CD4-positive, alpha-beta T cell (primary cell): ENCODE measurements around the gene PAX4. TPM values are rescaled to one million over a fixed set of nuclear protein-coding genes. Genes with fewer than 3 reads are reported as not detected.

Source experiments
- ATAC-seq: fragments of 200-7000 bp; cut with Tn5 transposase; one replicate; pipeline ENCODE4 v1.10.0; 2022; ENCODE audit warnings: mild to moderate bottlenecking; ENCODE audit not compliant: poor library complexity
- CTCF ChIA-PET: fragments of 350-600 bp; sonication (Branson Sonifier 250); formaldehyde crosslinking; loops from one replicate; lab custom pipeline; 2021; ENCODE audit warnings: antibody characterized with exemption, inconsistent platforms; lab: Charles Lee
- POLR2A ChIA-PET: fragments of 350-600 bp; sonication (Branson Sonifier 250); formaldehyde crosslinking; loops from one replicate; lab custom pipeline; 2021; ENCODE audit warnings: antibody characterized with exemption, inconsistent platforms; lab: Charles Lee
- DNase-seq, 14 experiments: peaks; one replicate each; pipeline ENCODE4 v3.0.0-alpha.2; 2013 to 2020; ENCODE audit warnings: mixed read lengths in 2 of 14
- H3K27ac ChIP-seq, 2 donors: one replicate each; pipeline versions ENCODE4 v1.5.1 to v1.7.0; 2013; ENCODE audit warnings: low read length in 2 of 2, low read depth in 1 of 2, mild to moderate bottlenecking in 1 of 2
- H3K27me3 ChIP-seq, 2 experiments: 1 replicate in 1 of 2; 2 replicates in 1 of 2; pipeline versions ENCODE4 v1.6.1 to v1.7.0; 2013; ENCODE audit warnings: low read length in 2 of 2, control low read depth in 1 of 2, mild to moderate bottlenecking in 1 of 2, moderate library complexity in 1 of 2; ENCODE audit not compliant: insufficient read depth in 2 of 2, control insufficient read depth in 1 of 2
- H3K36me3 ChIP-seq: one replicate; pipeline ENCODE4 v1.6.1; 2013; ENCODE audit warnings: low read length, control low read depth; ENCODE audit not compliant: insufficient read depth
- H3K4me1 ChIP-seq: one replicate; pipeline ENCODE4 v1.6.1; 2013; ENCODE audit warnings: low read length, control low read depth; ENCODE audit not compliant: insufficient read depth
- H3K4me3 ChIP-seq: one replicate; pipeline ENCODE4 v1.5.1; 2013; ENCODE audit warnings: mild to moderate bottlenecking, low read length, moderate library complexity
- H3K9me3 ChIP-seq, 2 experiments: 1 replicate in 1 of 2; 2 replicates in 1 of 2; pipeline versions ENCODE4 v1.6.1 to v1.7.0; 2013; ENCODE audit warnings: low read length in 2 of 2, mild to moderate bottlenecking in 2 of 2, control low read depth in 1 of 2, moderate library complexity in 1 of 2; ENCODE audit not compliant: control insufficient read depth in 1 of 2, insufficient read depth in 1 of 2
- H3K27ac Mint-ChIP-seq: one replicate; pipeline ENCODE4 v1.8.0; 2020; ENCODE audit warnings: mixed read lengths
- H3K27me3 Mint-ChIP-seq: one replicate; pipeline ENCODE4 v1.8.0; 2021; ENCODE audit warnings: mixed read lengths
- H3K36me3 Mint-ChIP-seq: one replicate; pipeline ENCODE4 v1.8.0; 2021; ENCODE audit warnings: low read depth, mixed read lengths
- H3K4me1 Mint-ChIP-seq: one replicate; pipeline ENCODE4 v1.8.0; 2021; ENCODE audit warnings: low read depth, mixed read lengths
- H3K4me3 Mint-ChIP-seq: one replicate; pipeline ENCODE4 v1.8.0; 2020; ENCODE audit warnings: mild to moderate bottlenecking, mixed read lengths
- H3K9me3 Mint-ChIP-seq: one replicate; pipeline ENCODE4 v1.8.0; 2020; ENCODE audit warnings: mixed read lengths
- intact Hi-C, 2 experiments: fragments of 100-400 bp; cut with DNase I in 1 of 2; cut with micrococcal nuclease in 1 of 2; formaldehyde crosslinking; loops; one replicate each; pipeline versions ENCODE4 v1.15.1 to v1.9.0; 2023 to 2025; cut with DNase I, micrococcal nuclease
- total RNA-seq, 174 experiments: library from RNA in 2 of 174; stranded (reverse) in 2 of 174; gene quantifications; one replicate each; pipeline ENCODE4 v1.2.3 and lab custom pipeline; 2021 to 2026
- TF ChIP-seq, protein P1 (sequence below): fragments of 200-600 bp; IDR thresholded peaks from one replicate; pipeline ENCODE4 v1.8.0; 2022; ENCODE audit warnings: antibody characterized with exemption, mild to moderate bottlenecking

PAX4 gene
- total RNA-seq, 2 experiments from 2014 or later: not detected

DNA sequence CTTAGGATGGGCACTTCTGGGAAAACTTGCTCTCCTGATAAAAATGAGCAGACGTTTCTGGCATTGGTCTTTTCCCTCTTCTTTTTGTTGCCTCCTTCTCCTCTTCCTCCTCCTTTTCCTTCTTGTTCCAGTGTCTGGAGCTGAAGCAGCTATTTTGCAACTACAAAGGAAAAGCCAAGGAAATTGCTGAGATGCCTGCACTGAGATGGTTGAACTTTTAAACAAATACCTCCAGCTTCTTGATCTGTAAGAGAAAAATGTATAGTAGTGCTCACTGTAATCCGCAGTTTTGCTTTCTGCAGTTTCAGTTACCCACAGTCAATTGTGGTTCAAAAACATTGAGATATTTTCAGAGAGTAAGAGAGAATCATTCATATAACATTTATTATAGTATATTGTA is 26.5 kb upstream of the PAX4 start:
- TF ChIP-seq, protein P1, sequence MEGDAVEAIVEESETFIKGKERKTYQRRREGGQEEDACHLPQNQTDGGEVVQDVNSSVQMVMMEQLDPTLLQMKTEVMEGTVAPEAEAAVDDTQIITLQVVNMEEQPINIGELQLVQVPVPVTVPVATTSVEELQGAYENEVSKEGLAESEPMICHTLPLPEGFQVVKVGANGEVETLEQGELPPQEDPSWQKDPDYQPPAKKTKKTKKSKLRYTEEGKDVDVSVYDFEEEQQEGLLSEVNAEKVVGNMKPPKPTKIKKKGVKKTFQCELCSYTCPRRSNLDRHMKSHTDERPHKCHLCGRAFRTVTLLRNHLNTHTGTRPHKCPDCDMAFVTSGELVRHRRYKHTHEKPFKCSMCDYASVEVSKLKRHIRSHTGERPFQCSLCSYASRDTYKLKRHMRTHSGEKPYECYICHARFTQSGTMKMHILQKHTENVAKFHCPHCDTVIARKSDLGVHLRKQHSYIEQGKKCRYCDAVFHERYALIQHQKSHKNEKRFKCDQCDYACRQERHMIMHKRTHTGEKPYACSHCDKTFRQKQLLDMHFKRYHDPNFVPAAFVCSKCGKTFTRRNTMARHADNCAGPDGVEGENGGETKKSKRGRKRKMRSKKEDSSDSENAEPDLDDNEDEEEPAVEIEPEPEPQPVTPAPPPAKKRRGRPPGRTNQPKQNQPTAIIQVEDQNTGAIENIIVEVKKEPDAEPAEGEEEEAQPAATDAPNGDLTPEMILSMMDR: no peak
- intact Hi-C loops: no loop called here
- no peaks in the 10 kb centered on the region for H3K36me3 Mint-ChIP-seq
- H3K4me1 ChIP-seq: no peaks in the 10 kb centered on the region
- H3K9me3 ChIP-seq: no peaks in the 10 kb centered on the region
- ATAC-seq (no peak), DNase-seq (no peak)
- POLR2A ChIA-PET: no interaction called here
- no peak overlapping the region for H3K4me3 Mint-ChIP-seq
- CTCF ChIA-PET: no interaction called here
- no peak overlapping the region for H3K27ac Mint-ChIP-seq
- H3K4me3 ChIP-seq: no peak overlapping the region
- no peaks in the 10 kb centered on the region for H3K36me3 ChIP-seq
- peaks cover 0 to 3% of the 10 kb centered on the region in 2 experiments for H3K27me3 ChIP-seq
- no peak overlapping the region for H3K27ac ChIP-seq
- peaks cover 10% of the 10 kb centered on the region for H3K27me3 Mint-ChIP-seq
- H3K4me1 Mint-ChIP-seq: no peaks in the 10 kb centered on the region
- no peaks in the 10 kb centered on the region for H3K9me3 Mint-ChIP-seq

- Histone ChIP-seq H3K27ac (no peak overlapping the region), H3K36me3 (no peaks in the 10 kb centered on the region), H3K4me1 (no peaks in the 10 kb centered on the region), H3K9me3 (no peaks in the 10 kb centered on the region), H3K4me3 (no peak overlapping the region), H3K27me3 (peaks cover 0 to 9% of the 10 kb centered on the region in 2 experiments)
- H3K27ac Mint-ChIP-seq: no peak overlapping the region
- DNase-seq (no peak), ATAC-seq (no peak)
- ChIA-PET POLR2A (no interaction called here), CTCF (no interaction called here)
- TF ChIP-seq, protein P1: no peak
- peaks cover 49% of the 10 kb centered on the region for H3K27me3 Mint-ChIP-seq
- no peaks in the 10 kb centered on the region for H3K36me3 Mint-ChIP-seq
- H3K4me3 Mint-ChIP-seq: no peak overlapping the region
- intact Hi-C loops: no loop called here
- no peaks in the 10 kb centered on the region for H3K9me3 Mint-ChIP-seq
- no peaks in the 10 kb centered on the region for H3K4me1 Mint-ChIP-seq
Observed at GRCh38 chr7:127638197-127638596, 20.3 kb upstream of the PAX4 start.

DNA sequence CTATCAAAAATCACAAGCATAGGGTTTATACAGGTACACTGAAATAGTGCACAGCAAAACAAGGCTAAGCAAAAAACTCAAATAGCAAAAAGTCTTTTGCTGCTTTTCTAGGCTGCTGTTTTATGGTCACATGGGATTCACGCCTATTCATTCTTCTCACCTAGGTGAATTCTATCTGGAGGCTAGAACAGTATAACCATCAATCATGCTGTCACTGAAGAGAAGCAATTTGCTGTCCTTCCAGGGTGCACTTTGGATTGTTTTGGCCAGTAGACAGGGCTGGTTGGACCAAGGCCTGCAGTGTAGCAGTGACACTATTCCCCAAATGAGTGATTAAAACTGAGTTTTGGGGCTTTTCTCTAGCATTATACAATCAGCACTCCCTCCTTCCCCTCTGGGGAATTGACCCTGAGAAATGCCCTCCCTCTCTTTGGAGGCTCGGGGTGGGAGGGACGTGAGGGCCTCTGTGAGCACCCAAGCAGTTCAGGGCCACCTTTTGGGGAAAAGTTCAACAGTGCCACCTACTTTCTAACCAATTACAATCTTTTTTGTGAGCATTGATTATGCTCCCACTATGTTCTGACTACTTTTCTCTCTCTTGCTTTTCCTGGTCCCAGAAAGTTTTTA is 17.8 kb upstream of the PAX4 start:
- DNase-seq: no peak
- TF ChIP-seq, protein P1: no peak
- Histone ChIP-seq H3K4me1 (no peaks in the 10 kb centered on the region), H3K9me3 (no peaks in the 10 kb centered on the region), H3K4me3 (no peak overlapping the region), H3K27me3 (peaks cover 0 to 9% of the 10 kb centered on the region in 2 experiments), H3K27ac (no peak overlapping the region), H3K36me3 (no peaks in the 10 kb centered on the region)
- ATAC-seq: no peak
- ChIA-PET CTCF (no interaction called here), POLR2A (no interaction called here)
- no peaks in the 10 kb centered on the region for H3K9me3 Mint-ChIP-seq
- no peaks in the 10 kb centered on the region for H3K4me1 Mint-ChIP-seq
- intact Hi-C loops: no loop called here
- no peak overlapping the region for H3K4me3 Mint-ChIP-seq
- no peaks in the 10 kb centered on the region for H3K36me3 Mint-ChIP-seq
- H3K27ac Mint-ChIP-seq: no peak overlapping the region
- H3K27me3 Mint-ChIP-seq: peaks cover 63% of the 10 kb centered on the region
